Measurements from ENCODE around the gene MESD. TPM values are rescaled to one million over a fixed set of nuclear protein-coding genes. Genes with fewer than 3 reads are reported as not detected.

Gene MESD
- total RNA-seq, 2 experiments from 2014 or later: 34.5 to 36.1 TPM

DNA sequence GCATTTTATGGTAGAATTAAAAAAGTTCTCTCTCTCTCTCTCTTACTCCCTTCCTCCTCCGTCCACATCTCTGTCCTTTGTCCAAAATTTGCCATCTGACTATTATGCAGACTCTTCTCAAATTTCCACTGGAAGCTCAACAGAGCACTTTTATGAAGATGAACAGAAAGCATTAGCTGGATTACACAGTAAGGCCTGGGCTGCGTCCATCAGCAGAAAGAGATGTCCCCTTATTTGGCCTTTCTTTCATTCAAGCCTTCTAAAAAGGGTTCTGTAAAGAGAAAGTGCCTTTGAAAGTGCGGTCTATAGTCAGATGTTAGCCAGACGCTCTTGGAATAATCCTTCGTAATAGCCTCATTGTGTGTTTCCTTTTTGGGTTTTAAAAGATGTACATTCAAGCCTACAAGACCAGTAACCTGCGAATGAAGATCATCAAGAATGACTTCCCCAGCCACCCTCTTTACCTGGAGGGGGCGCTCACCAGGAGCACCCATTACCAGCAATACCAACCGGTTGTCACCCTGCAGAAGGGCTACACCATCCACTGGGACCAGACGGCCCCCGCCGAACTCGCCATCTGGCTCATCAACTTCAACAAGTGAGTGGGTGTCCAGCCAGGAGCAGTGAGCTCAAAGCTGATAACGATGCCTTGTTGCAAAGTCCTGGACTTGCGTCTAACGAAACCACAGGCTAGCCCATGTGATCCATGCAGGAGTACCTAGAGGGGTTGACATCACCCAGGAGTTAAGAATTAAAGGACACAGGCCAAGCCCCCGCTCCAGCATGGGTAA is 53.1 kb downstream of the MESD start:
- CTCF ChIA-PET: no interaction called here
- no peak overlapping the region for H3K4me3 Mint-ChIP-seq

DNA sequence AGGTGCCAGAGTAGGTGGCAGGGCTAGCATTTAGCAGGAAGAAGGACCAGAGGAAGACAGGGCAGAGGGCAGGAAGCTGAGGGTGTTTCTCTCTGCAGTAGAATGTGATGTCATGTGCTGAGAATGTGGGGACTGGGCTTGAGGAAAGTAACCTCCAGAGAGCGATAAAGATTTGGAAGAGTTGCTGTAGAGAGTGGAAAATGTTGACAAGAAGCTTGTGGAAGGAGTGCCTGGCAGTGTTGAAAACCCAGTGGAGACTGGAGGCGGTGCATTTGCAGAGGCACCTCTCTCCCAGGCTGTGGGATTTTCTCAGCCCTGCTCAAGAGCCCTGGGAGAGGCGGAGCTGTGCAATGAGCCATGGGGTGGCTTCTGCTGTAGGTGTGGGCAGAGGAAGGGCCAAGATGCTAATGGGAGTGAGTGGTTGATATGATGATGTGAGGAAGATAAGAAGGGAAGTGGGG is 54.8 kb downstream of the MESD start:
- H3K36me3 Mint-ChIP-seq (ENCODE audit: low read depth): peaks cover 4% of the 10 kb centered on the region
- no peak overlapping the region for H3K27ac Mint-ChIP-seq
- no peaks in the 10 kb centered on the region for H3K9me3 Mint-ChIP-seq
- no peaks in the 10 kb centered on the region for H3K27me3 Mint-ChIP-seq
- peaks cover 8% of the 10 kb centered on the region for H3K4me1 Mint-ChIP-seq
- CTCF ChIA-PET: no interaction called here
- no peak for DNase-seq
- POLR2A ChIA-PET: no interaction called here
- no peak overlapping the region for H3K4me3 Mint-ChIP-seq

More for the DNA sequence above, 53.1 kb downstream of the MESD start:
- POLR2A ChIA-PET: no interaction called here
- no peak overlapping the region for H3K27ac Mint-ChIP-seq
- no peak for DNase-seq
- no peaks in the 10 kb centered on the region for H3K9me3 Mint-ChIP-seq
- peaks cover 8% of the 10 kb centered on the region for H3K4me1 Mint-ChIP-seq
- H3K36me3 Mint-ChIP-seq (ENCODE audit: low read depth): peaks cover 6% of the 10 kb centered on the region
- H3K27me3 Mint-ChIP-seq: no peaks in the 10 kb centered on the region

GRCh38 chr15:80932989-80933388 is 56.6 kb downstream of the MESD start:
- Mint-ChIP-seq H3K27me3 (no peaks in the 10 kb centered on the region), H3K36me3 (ENCODE audit: low read depth) (peaks cover 4% of the 10 kb centered on the region), H3K27ac (no peak overlapping the region), H3K4me1 (peaks cover 8% of the 10 kb centered on the region), H3K9me3 (no peaks in the 10 kb centered on the region), H3K4me3 (no peak overlapping the region)
- ChIA-PET POLR2A (no interaction called here), CTCF (no interaction called here)
- no peak for DNase-seq

- Mint-ChIP-seq H3K4me1 (peaks cover 8% of the 10 kb centered on the region), H3K9me3 (no peaks in the 10 kb centered on the region), H3K27ac (no peak overlapping the region), H3K36me3 (ENCODE audit: low read depth) (peaks cover 4% of the 10 kb centered on the region), H3K4me3 (no peak overlapping the region), H3K27me3 (no peaks in the 10 kb centered on the region)
- ChIA-PET CTCF (no interaction called here), POLR2A (no interaction called here)
- no peak for DNase-seq
These were observed 57.2 kb downstream of the MESD start for GRCh38 chr15:80932513-80932815.

DNA sequence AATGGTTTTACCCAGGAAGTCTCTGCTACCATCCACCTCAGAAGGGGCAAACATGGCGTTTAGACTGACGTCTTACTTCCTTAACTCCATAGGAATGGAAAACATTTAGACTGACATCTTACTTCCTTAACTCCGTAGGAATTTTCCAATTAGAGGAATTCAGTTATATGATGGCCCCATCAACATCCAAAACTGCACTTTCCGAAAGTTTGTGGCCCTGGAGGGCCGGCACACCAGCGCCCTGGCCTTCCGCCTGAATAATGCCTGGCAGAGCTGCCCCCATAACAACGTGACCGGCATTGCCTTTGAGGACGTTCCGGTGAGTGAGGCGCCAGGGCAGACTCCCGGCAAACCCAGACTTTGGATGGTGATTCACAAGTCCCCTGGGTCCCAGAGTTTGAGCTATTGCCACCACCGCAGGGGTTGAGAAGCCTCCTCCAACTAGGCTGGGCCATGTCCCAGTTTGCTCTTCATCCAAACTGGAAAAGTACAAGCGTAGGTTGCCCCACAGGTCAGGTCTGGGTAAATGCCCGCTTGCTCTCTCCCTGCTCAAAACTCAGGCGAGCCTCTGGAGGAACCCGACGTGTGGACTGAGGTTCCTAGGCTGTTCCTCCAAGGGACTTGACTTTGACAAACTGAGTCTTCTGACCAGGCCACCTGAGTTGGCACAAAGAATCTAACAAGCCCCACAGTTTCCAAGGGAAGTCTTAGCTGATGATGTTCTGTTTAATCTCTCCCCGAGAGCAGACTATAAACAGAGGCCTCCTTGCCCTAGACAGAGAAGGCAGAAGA is 57.7 kb downstream of the MESD start:
- no peak for DNase-seq
- ChIA-PET POLR2A (no interaction called here), CTCF (no interaction called here)
- Mint-ChIP-seq H3K36me3 (ENCODE audit: low read depth) (peaks cover 4% of the 10 kb centered on the region), H3K9me3 (no peaks in the 10 kb centered on the region), H3K4me3 (no peak overlapping the region), H3K4me1 (peaks cover 8% of the 10 kb centered on the region), H3K27me3 (no peaks in the 10 kb centered on the region), H3K27ac (no peak overlapping the region)

DNA sequence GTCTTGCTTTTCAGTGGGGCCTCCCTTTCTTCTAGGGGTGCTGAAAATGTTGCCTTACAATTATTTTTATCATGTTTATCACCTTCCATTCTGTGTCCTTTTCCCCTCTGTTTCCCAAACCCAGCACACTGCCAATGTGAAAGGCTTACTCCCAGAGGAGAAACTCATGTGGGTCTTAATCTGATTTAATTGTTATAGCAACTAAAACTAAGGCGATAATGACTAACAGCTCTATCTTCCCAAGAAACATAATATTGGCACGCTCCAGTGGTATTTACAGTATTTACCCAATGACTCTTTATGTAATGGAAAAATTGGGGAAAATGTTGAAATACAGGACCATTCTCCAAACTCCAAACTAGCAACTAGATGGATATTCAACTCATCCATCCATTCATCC is 58.4 kb downstream of the MESD start:
- no peaks in the 10 kb centered on the region for H3K9me3 Mint-ChIP-seq
- DNase-seq: no peak
- ChIA-PET CTCF (no interaction called here), POLR2A (no interaction called here)
- H3K27me3 Mint-ChIP-seq: no peaks in the 10 kb centered on the region
- no peak overlapping the region for H3K27ac Mint-ChIP-seq
- no peak overlapping the region for H3K4me3 Mint-ChIP-seq
- no peaks in the 10 kb centered on the region for H3K36me3 Mint-ChIP-seq (ENCODE audit: low read depth)
- peaks cover 8% of the 10 kb centered on the region for H3K4me1 Mint-ChIP-seq

GRCh38 chr15:80929689-80930088 is 59.9 kb downstream of the MESD start:
- H3K36me3 Mint-ChIP-seq (ENCODE audit: low read depth): no peaks in the 10 kb centered on the region
- no peak for DNase-seq
- peaks cover 4% of the 10 kb centered on the region for H3K4me1 Mint-ChIP-seq
- no peak overlapping the region for H3K4me3 Mint-ChIP-seq
- ChIA-PET CTCF (no interaction called here), POLR2A (no interaction called here)
- H3K27me3 Mint-ChIP-seq: no peaks in the 10 kb centered on the region
- H3K27ac Mint-ChIP-seq: no peak overlapping the region
- no peaks in the 10 kb centered on the region for H3K9me3 Mint-ChIP-seq

- Mint-ChIP-seq H3K36me3 (ENCODE audit: low read depth) (no peaks in the 10 kb centered on the region), H3K27me3 (no peaks in the 10 kb centered on the region), H3K9me3 (no peaks in the 10 kb centered on the region), H3K4me3 (no peak overlapping the region), H3K27ac (no peak overlapping the region), H3K4me1 (no peaks in the 10 kb centered on the region)
- DNase-seq: no peak
- CTCF ChIA-PET: no interaction called here
- POLR2A ChIA-PET: no interaction called here
These were observed 60.4 kb downstream of the MESD start for GRCh38 chr15:80929225-80929624.

GRCh38 chr15:80926126-80926525 is 63.5 kb downstream of the MESD start:
- DNase-seq: no peak
- Mint-ChIP-seq H3K36me3 (ENCODE audit: low read depth) (no peaks in the 10 kb centered on the region), H3K27me3 (no peaks in the 10 kb centered on the region), H3K4me1 (peaks cover 1% of the 10 kb centered on the region), H3K27ac (no peak overlapping the region), H3K4me3 (no peak overlapping the region), H3K9me3 (no peaks in the 10 kb centered on the region)
- POLR2A ChIA-PET: no interaction called here
- CTCF ChIA-PET: no interaction called here

DNA sequence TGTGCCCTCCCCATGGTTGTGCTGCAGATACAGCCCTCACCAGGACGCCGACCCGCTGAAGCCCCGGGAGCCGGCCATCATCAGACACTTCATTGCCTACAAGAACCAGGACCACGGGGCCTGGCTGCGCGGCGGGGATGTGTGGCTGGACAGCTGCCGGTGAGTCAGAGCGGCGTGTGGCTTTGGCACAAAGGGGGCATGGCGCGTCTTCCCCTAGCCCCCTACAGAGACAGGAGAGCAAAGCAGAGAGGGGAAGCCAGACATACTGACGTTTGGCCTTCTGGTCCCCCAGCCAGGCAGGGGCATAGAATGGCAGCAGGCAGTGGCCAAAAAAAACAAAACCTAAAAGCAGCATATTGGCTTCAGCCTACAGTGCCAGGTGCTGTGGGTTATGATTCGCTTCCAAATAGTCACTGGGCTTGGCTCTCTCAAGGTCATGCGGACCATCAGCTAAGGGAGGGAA is 64.0 kb downstream of the MESD start:
- POLR2A ChIA-PET: no interaction called here
- H3K36me3 Mint-ChIP-seq (ENCODE audit: low read depth): no peaks in the 10 kb centered on the region
- no peaks in the 10 kb centered on the region for H3K9me3 Mint-ChIP-seq
- H3K27me3 Mint-ChIP-seq: no peaks in the 10 kb centered on the region
- no peak for DNase-seq
- no peak overlapping the region for H3K4me3 Mint-ChIP-seq
- peaks cover 6% of the 10 kb centered on the region for H3K4me1 Mint-ChIP-seq
- H3K27ac Mint-ChIP-seq: no peak overlapping the region
- CTCF ChIA-PET: no interaction called here

DNA sequence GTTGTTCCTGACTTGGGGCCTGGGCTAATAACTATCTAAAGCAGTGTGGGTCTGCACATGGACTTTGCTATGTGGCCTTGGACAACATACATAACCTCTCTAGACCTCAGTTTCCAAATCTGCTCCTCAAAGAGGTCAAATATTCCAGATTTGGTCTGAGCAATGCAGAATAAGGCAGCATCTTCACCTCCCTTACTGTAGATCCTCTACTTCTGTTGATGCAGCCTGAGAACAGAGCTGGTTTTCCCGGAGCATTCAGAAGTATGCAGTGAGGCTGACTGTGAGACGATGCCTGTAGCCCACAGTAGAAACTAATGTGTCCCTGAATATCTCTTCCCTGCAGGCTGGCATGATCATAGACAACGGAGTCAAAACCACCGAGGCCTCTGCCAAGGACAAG is 65.3 kb downstream of the MESD start:
- Mint-ChIP-seq H3K9me3 (no peaks in the 10 kb centered on the region), H3K36me3 (ENCODE audit: low read depth) (no peaks in the 10 kb centered on the region), H3K4me1 (peaks cover 15% of the 10 kb centered on the region), H3K27ac (no peak overlapping the region), H3K27me3 (no peaks in the 10 kb centered on the region), H3K4me3 (no peak overlapping the region)
- no peak for DNase-seq
- ChIA-PET CTCF (no interaction called here), POLR2A (no interaction called here)

- Mint-ChIP-seq H3K36me3 (ENCODE audit: low read depth) (no peaks in the 10 kb centered on the region), H3K27ac (no peak overlapping the region), H3K4me3 (no peak overlapping the region), H3K27me3 (no peaks in the 10 kb centered on the region), H3K4me1 (peaks cover 15% of the 10 kb centered on the region), H3K9me3 (no peaks in the 10 kb centered on the region)
- ChIA-PET CTCF (no interaction called here), POLR2A (no interaction called here)
- no peak for DNase-seq
These were observed 66.0 kb downstream of the MESD start for GRCh38 chr15:80923668-80924067.

- no peaks in the 10 kb centered on the region for H3K9me3 Mint-ChIP-seq
- peaks cover 15% of the 10 kb centered on the region for H3K4me1 Mint-ChIP-seq
- ChIA-PET CTCF (no interaction called here), POLR2A (no interaction called here)
- no peak for DNase-seq
- no peak overlapping the region for H3K4me3 Mint-ChIP-seq
- H3K36me3 Mint-ChIP-seq (ENCODE audit: low read depth): no peaks in the 10 kb centered on the region
- H3K27me3 Mint-ChIP-seq: no peaks in the 10 kb centered on the region
- H3K27ac Mint-ChIP-seq: no peak overlapping the region
These were observed 67.7 kb downstream of the MESD start for GRCh38 chr15:80921736-80922410.
